Endothelial cell of hepatic sinusoid (primary cell): ENCODE data around the gene CEACAM21.
"Not testable (repeated sequence)": the region's sequence is repeated elsewhere in the genome, so short reads cannot be mapped to it uniquely, and the experiment has no call there.

Experiments
- in situ Hi-C: cut with HindIII; loops from 2 replicates; pipeline ENCODE4 v1.10.0; 2017; ENCODE audit warnings: low sequenced_read_pairs

Gene CEACAM21

DNA sequence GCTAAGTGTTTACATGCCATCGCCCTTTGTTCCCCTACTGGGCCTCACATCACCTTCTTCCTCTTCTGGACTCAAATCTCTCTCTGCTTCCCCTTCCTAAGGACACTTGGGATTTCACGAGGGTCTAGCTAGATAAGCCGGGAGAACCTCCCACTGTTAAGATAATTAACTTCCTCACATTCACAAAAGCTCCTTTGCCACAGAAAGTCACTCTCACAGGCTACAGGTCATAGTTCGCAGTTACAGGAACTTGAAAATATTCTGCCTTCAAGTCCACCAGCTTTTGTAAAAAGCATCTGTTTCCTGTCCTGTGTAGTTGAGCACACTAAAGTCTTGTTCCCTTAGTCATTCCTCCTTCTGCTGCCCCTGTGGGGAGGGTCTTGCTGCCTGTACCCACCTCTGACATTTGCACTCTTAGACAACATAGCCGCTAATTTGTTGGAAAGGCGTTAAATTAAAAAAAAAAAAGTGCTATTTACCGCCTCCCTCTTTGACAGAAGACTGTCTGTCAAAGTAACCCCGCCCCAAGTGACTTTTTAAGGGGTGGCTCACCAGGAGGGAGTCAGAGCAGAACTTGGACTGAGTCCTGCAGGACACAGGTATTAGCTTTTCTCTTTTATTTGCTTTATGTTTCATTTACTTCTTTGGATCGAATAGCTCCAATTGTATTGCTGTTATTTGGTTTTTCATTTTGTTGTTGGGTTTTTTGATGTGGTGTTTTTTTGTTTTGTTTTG lies 26.8 kb upstream of the CEACAM21 start:
- in situ Hi-C loops, result no loop called here

- in situ Hi-C loops, result no loop called here
These were observed 26.1 kb upstream of the CEACAM21 start for GRCh38 chr19:41549884-41550283.

GRCh38 chr19:41551212-41551610 lies 24.8 kb upstream of the CEACAM21 start:
- in situ Hi-C loops, result no loop called here

- in situ Hi-C loops, result no loop called here
These were observed 24.3 kb upstream of the CEACAM21 start for GRCh38 chr19:41551711-41552110.

- in situ Hi-C loops, result no loop called here
These were observed 23.4 kb upstream of the CEACAM21 start for GRCh38 chr19:41552558-41552957.

GRCh38 chr19:41553804-41554203 lies 22.2 kb upstream of the CEACAM21 start:
- in situ Hi-C loops, result no loop called here

DNA sequence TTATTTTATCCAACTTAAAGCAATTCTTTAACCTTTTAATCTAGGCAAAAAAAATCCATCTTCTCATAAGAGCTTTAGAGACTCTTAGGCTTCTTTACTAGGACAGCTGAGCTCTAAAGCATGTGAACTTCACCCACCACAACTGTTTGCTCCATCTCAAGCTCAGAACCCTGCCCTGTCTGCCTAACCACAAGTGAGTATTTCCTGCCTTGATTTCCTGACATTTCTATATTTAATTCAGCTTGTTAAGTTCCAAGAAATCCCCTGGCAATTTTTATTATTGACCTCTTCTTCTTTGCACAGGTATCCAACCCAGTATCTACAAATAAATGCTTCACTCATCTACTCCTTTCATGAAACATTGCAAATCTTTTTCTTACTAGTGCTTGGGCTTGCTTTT lies 21.1 kb upstream of the CEACAM21 start:
- in situ Hi-C loops, result no loop called here

DNA sequence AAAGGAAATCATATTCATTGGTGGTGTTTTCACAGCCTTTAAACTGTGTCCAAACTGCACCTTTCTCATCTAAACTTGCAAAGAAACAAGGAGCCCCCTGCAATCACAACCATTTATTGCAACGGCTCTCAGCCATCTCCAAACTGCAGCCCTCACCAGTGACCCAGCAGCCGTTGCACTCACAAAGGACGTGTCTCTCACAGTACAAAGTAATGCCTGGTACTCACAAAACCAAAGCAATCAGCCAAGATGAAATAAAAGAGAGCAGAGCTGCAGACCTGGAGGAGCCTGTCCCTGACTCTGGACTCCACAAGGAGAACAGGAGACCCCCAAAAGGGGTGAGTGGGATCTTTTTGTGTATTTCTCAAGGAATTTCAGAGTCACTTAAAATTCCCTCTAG lies 20.2 kb upstream of the CEACAM21 start:
- in situ Hi-C loops, result no loop called here

DNA sequence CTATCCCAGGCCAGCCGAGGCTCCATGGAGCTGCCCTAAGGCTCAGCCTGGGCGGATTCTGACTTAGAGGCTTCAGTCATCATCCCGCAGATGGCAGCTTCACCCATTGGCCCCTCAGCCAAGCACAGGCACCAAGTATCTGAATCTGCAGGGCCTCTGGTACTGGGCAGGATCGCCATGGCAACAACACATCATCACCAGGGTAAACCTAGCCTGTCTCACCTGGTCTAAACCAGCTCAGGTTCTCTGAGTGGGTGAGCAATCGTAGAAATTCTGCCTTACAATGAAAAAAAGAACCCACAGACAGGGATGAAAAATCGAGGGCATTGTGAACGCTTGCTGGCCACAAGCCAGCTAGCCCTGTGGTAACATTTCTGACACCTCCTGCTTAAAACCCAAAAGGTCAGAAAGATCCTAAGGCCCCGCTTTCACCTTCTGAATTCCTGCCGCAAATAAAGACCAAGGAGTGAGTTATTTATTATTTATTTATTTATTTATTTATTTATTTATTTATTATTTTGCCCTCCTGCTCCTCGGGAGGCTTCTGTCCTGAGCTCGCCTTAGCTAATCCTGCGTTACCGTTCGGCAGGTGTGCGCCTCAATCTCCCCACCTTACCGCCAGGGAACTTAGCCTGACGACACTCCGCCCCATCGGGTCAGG lies 12.0 kb upstream of the CEACAM21 start:
- in situ Hi-C loops, result no loop called here

GRCh38 chr19:41564515-41565378 lies 11.2 kb upstream of the CEACAM21 start:
- in situ Hi-C loops, result no loop called here

DNA sequence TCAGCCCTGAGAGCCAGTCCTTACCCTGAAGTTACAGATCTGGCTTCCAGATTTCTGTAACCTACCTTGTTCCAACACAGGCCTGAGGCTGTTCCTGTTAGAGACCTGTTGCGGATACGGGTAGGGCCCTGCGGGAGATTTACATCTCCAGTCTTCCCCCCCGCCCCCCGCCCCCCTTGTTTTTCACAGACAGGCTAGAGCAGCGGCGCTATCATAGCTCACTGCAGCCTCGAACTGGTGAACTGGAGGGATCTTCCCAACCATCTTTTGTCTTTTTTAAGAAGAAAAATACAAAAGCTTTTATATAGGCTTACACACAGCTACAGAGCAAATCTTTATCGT lies 10.6 kb upstream of the CEACAM21 start:
- in situ Hi-C loops, result no loop called here

DNA sequence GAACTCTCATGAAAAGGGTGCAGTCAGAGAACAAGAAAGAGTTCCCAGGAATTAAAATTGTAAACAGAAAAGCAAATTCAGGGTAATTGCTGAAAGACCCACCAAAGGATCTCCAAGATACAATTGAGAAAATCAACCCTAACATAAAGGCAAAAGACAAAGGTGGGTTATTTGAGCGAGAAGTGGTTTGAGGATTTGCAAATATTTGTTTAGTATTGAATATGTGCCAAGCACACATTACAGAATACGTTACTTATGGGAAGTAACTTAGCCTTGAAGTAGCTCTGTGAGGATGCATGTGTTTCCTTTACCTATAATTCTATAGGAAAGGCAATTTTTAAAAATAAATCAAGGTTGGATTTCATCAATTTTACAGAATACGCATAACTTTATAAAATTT lies 10.0 kb upstream of the CEACAM21 start:
- in situ Hi-C loops, result no loop called here

DNA sequence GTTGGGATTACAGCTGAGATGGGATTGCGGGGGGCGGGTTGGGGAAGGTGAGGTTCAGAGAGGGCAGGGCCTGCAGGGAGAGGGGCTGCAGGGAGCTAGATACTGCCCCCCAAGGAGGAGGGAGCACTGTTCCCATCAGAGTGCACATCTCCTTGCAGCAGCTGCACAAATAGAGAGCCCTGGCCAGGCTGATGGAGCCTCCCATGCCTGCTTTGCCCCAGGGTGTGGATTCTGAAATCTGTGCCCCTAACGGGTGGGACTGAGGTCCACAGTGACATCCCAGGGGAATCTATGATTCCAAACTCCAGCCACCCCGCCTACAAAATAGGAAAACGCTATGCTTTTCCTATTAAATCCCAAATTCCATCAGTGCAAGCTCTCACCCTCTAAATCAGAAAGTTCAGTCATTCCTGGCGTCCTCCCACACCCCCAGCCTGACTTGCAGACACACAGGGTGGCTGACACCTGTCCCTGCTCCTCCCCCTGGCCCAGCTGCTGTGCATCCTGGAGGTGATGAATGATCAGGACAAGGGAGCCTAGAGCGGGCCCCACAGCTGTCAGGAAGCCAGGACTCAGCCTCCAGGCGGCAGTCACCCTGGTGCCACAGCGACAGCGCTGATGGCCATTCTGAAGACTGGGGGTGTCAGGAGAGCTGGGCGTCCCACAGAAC lies 6.3 kb upstream of the CEACAM21 start:
- in situ Hi-C loops, result no loop called here

- in situ Hi-C loops, result no loop called here
These were observed 5.8 kb upstream of the CEACAM21 start for GRCh38 chr19:41570179-41570578.

DNA sequence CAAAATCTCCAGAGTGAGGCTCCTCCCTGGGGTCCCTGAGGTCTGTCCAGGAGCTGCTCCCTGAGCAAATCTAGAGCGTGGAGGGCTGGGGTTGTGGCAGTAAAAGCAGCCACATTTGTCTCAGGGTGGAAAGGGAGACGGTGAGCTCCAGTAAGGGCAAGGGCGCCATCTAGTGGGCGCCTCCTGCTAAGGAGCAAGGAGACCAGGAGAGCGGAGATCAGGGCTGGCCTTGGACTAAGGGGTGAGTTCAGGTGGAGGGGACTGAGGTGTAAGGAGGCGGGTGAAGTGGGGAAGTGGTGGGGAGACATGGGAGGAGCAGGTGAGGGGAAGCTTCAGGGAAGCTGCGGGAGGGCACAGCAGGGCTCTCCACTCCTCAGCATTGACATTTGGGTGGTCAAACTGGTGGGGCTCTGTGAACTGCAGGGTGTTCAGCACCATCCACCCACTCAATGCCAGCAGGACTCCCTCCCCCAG lies 5.3 kb upstream of the CEACAM21 start:
- in situ Hi-C loops, result no loop called here

DNA sequence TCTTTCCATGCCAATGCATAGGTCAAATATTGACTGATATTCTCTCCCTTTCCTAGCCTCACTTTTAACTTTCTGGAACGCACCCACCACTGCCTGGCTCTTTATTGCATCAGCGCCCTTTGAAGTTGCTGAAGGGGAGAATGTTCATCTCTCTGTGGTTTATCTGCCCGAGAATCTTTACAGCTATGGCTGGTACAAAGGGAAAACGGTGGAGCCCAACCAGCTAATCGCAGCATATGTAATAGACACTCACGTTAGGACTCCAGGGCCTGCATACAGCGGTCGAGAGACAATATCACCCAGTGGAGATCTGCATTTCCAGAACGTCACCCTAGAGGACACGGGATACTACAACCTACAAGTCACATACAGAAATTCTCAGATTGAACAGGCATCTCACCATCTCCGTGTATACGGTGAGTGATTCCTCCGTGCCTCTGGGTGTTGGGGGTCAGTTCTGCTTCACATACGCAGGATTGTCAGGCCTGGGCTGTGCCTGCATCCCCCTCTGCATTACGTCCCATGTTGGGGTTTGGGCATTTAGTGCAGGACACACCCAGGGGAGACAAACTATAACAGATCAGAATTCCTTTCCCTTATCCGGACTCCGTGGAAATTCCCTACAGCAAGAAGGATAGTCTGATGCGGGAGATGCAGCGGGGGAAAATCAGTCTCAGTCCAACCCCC lies 1.3 kb downstream of the CEACAM21 start:
- in situ Hi-C loops, result no loop called here

- in situ Hi-C loops, result no loop called here
These were observed 1.9 kb downstream of the CEACAM21 start for GRCh38 chr19:41577833-41578232.

GRCh38 chr19:41578886-41579285 lies 2.9 kb downstream of the CEACAM21 start:
- in situ Hi-C loops, result no loop called here

DNA sequence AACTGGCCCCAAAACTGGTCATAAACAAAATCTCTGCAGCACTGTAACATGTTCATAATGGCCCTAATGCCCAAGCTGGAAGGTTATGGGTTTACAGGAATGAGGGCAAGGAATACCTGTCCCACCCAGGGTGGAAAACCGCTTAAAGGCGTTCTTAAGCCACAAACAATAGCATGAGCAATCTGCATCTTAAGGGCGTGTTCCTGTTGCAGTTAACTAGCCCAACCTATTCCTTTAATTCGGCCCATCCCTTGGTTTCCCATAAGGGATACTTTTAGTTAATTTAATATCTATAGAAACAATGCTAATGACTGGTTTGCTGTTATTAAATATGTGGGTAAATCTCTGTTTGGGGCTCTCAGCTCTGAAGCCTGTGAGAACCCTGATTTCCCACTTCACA lies 5.1 kb downstream of the CEACAM21 start:
- in situ Hi-C loops, result not testable (repeated sequence)

DNA sequence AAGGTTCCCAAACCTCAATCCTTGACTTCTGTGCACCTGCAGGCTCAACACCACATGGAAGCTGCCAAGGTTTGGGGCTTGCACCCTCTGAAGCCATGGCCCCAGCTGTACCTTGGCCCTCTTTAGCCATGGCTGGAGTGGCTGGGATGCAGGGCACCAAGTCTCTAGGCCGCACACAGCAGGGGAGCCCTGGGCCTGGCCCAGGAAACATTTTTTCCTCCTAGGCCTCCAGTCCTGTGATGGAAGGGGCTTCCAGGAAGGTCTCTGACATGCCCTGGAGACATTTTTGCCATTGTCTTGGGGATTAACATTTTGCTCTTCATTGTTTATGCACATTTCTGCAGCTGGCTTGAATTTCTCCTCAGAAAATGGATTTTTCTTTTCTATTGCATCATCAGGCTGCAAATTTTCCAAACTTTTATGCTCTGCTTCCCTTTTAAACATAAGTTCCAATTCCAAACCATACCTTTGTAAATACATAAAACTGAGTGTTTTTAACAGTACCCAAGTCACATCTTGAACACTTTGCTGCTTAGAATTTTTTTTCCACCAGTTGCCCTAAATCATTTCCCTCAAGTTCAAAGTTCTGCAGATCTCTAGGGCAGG lies 6.7 kb downstream of the CEACAM21 start:
- in situ Hi-C loops, result not testable (repeated sequence)
